AG20443 (cell line): ENCODE measurements around the gene CES5A.
"Not testable (repeated sequence)": the region's sequence is repeated elsewhere in the genome, so short reads cannot be mapped to it uniquely, and the experiment has no call there.

Experiments
- DNase-seq: peaks from one replicate; pipeline ENCODE4 v3.0.0; 2012; ENCODE audit warnings: low spot score, mixed read lengths

CES5A gene

GRCh38 chr16:55828680-55829079, 46.5 kb downstream of the CES5A start:
- no peak for DNase-seq

DNA sequence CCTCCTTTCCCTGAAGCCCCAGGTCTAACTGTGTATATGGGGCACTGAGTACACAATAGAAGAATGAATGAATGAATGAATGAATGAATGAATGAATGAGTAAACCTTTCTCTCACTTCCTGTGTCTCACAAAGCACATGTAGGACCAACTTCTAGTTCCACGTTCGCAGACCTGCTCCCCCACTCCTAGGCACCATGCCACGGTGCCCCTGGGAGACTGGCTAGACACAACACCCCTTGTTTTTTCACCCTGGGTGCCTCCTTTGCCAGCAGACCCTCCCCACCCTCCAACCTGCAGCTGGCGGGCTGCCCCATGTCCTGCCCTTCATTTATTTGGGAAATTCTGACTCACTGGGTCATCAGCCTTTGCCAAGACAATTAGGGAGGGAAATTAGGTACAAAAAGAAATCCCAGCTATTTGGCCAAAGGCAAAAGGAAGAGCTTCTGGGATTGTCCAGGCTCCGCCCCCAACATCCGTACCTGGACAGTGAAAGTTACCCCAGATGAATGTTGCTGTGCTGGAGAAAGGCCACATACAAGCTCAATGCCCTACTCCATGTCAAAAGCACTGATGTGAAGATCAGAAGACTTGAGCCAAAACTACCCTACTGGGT, 50.0 kb downstream of the CES5A start:
- no peak for DNase-seq

- no peak for DNase-seq
Observed at GRCh38 chr16:55824473-55825000, 50.6 kb downstream of the CES5A start.

- no peak for DNase-seq
Observed at GRCh38 chr16:55822280-55822810, 52.8 kb downstream of the CES5A start.

DNA sequence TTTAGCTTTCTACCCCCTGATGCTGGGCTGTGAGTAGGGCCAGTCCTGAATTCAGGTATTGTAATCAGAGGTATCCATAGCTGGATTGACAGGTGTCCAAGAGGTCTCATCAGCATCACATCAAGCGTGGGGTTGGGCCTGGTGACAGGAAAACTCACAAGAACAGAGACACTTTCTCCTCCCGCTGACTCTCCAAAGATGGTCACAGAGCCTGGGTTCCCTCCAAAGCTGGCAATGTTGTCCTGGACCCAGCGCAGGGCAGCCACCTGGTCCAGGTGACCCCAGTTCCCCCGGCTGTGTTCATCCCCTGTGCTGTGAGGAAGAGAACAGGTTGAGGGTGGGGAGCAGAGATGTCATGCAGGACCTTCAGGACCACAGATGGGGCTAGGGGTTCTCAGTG, 54.0 kb downstream of the CES5A start:
- DNase-seq: no peak

DNA sequence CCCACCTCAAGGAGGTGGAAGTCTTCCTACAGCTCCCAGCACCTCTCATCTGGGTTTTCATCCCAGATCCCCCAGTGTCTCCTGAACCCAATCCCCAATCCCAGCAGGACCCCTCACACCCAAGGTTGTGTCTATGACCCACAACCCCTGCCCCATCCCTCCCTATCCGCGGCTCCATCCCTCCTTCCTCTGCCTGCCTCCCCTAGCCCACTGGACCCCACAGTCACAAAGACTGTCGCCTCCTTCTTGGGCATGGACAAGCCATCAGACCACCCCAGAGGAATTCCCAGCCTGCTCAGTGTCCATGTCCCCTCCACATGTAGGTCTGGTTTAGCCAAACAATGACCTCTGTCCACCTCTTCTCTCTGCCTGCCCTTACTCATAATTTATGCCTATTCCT, 54.6 kb downstream of the CES5A start:
- DNase-seq: no peak

DNA sequence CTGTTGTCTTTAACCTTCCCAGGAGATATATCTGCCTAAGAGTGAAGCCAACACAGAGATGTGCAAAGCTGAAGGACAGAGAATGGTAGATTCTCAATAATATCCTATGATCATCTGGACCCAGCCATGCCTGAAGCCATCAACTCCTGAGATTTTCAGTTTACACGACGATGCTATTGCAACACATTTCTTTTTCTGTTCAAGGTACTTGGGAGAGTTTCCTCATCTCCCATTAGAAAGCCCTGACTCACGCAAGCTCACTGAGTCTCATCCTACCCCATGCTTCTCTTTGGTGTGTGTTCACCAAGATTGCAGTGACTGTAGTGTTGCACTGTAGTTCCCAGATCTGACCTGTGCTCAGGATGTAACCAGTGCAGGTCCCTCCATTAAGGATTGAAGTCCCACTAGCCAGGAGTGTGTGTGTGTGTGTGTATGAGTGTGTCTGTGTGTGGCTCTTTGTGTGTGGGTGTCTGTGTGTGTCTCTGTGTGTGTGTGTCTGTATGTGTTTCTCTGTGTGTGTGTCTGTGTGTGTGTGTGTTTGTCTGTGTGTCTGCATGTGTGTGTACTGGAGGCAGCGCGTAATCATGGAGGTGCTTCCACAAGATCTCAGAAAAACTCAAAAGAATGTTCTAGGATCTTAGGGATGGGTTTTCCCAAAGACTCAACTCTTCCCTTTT, 57.8 kb downstream of the CES5A start:
- DNase-seq: no peak

GRCh38 chr16:55816222-55816621, 59.0 kb downstream of the CES5A start:
- DNase-seq: not testable (repeated sequence)

GRCh38 chr16:55815320-55815719, 59.9 kb downstream of the CES5A start:
- DNase-seq: no peak

- DNase-seq: not testable (repeated sequence)
Observed at GRCh38 chr16:55814174-55814573, 61.0 kb downstream of the CES5A start.

DNA sequence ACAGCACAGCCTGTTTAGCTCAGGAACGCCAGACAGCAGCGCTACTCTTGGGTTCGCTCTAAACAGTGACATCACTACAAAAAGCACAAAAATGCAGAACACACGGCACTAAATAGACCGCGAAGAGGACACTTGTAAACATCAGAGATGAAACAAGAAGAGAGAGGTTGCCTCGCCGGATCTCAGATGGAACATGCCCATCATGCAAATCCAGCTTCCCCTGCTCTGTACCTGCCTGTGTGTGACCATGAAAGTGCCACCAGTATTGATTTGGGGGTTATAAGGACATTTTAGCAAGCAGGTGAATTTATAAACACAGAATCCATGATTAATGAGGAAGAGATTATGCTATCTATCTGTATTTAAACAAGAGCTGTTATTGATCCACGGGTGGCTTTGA, 61.4 kb downstream of the CES5A start:
- DNase-seq: not testable (repeated sequence)

GRCh38 chr16:55812951-55813350, 62.2 kb downstream of the CES5A start:
- DNase-seq: no peak

GRCh38 chr16:55811811-55812210, 63.4 kb downstream of the CES5A start:
- DNase-seq: no peak

DNA sequence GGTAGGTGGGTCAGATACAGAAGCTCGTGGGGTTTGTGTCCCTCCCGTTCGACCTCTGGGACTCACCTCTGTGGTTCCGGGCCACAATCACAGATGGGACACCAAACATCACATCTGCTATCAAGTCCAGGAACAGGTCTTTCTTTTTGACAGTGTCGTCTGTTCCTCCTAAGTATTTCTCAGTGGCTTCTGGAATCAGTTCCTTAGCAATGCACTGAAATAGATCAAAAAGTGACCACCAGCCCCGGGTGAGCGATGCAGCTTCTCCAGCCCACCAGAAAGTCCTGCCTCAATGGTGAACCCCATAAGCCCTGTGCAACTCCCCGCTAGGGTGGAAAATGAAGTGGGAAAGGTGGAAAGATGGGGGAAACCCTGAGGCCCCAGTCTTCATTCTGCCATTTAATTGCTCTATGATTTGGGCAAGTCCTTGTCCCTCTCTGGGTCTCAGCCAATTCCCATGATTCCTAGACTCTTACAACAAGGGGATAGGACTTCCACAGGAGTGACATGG, 64.7 kb downstream of the CES5A start:
- no peak for DNase-seq

DNA sequence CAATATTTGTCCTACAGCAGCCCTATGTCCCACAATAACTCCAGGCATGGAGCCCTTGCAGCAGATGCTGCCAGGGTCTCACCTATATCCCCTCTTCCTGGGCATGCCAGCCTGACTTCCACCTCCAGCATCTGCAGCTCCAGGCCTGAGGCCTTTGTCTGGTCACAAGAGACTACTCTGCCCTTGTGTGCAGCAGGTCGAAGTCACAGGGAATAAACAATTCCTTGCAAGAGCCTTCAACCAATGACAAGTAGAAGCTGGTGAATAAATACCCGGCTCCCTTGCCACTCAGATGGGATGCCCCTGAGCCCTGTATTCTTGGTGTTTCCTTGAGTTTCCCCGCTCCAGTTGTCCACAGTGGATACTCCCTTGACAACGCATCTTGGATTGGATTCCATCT, 65.3 kb downstream of the CES5A start:
- DNase-seq: no peak

DNA sequence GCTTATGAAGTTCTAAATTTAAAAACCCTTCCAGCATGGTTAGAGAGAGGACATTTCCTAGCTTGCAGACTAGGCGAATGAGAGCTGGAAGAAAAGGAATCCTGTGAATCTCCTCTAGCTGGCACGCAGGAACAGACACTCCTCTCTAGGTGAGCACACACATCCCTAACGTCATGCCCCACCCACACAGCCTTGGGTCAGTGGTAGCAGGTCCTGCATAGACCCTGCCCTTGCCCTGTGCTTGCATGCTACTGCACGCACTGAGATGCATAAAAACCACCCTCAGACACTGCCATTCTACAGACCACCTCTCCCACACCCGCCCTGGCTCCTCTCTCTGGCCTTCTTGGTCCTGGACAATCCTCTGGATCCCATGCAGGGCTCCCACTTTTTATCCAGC, 65.8 kb downstream of the CES5A start:
- no peak for DNase-seq

DNA sequence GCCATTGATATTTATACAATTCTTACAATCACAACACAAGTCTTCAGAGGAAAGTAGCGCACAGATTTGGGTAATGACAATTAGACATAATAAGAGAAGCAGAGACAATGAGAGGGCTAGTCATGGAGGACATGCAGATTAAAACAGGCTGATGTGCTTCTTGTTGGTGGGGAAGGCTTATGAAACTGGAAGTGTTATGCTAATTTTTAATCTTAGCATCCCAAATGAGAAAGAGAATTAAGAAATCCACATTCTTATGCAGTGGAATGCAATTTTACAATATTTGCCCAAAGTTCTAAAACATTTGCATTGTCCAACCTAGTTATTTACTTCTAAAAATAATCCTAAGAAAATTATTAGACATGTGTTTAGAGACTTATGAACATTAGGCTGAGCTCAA, 66.9 kb downstream of the CES5A start:
- not testable (repeated sequence) for DNase-seq

DNA sequence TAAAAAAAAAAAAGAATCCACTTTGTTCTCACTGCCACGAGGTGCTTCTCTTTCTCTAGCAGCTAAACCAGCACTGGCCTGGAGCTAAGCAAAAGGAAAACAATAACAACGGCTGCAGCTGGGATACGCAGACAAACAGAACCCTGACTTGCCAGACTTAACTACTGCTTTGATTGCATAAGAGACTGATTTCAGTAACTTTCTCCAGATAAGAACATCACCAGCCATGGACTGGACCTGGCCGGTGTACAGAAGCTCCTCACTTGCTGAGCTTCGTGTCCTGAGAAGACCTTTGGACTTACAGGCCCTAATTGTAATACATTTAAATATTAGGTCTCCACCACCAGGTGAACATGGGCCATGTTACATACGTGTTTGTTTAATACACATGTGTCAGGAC, 70.1 kb downstream of the CES5A start:
- not testable (repeated sequence) for DNase-seq

GRCh38 chr16:55803681-55804080, 71.5 kb downstream of the CES5A start:
- not testable (repeated sequence) for DNase-seq
